Ovary (tissue), 9 donors: ENCODE measurements around the gene VPS18. TPM values are rescaled to one million over a fixed set of nuclear protein-coding genes. Genes with fewer than 3 reads are reported as not detected.

ENCODE experiments used
- DNase-seq, 5 donors: peaks; one replicate each; pipeline ENCODE4 v3.0.0-alpha.2; 2019 to 2020
- H3K27ac ChIP-seq, 2 donors: fragments of 200-600 bp; one replicate each; pipeline versions ENCODE4 v1.5.1 to v1.8.0; 2019 to 2022
- H3K27me3 ChIP-seq: fragments of 200-600 bp; one replicate; pipeline ENCODE4 v1.8.0; 2022
- H3K36me3 ChIP-seq: fragments of 200-600 bp; sonication (generic); one replicate; pipeline ENCODE4 v1.5.1; 2019
- H3K4me1 ChIP-seq: one replicate; pipeline ENCODE4 v1.8.1; 2013; ENCODE audit warnings: mild to moderate bottlenecking, moderate library complexity; ENCODE audit not compliant: insufficient read depth
- H3K4me3 ChIP-seq: fragments of 200-600 bp; sonication (generic); one replicate; pipeline ENCODE4 v1.5.1; 2017
- H3K9me3 ChIP-seq, 2 donors: fragments of 200-600 bp in 1 of 2; sonication (generic) in 1 of 2; one replicate each; pipeline versions ENCODE4 v1.5.1 to v1.8.1; 2013 to 2019; ENCODE audit warnings: mild to moderate bottlenecking in 1 of 2, moderate library complexity in 1 of 2
- CTCF ChIP-seq, 3 donors: fragments of 450-650 bp in 2 of 3; fragments of 200-600 bp in 1 of 3; IDR thresholded peaks; one replicate each; pipeline versions ENCODE4 v1.5.1 to v1.8.0; 2016 to 2022; ENCODE audit warnings: antibody characterized with exemption in 3 of 3, mild to moderate bottlenecking in 1 of 3
- EP300 ChIP-seq: sonication (generic); formaldehyde crosslinking; IDR thresholded peaks from one replicate; pipeline ENCODE4 v1.6.1; 2017; ENCODE audit warnings: antibody characterized with exemption
- POLR2A ChIP-seq: fragments of 450-650 bp; IDR thresholded peaks from one replicate; pipeline ENCODE4 v1.6.1; 2017; ENCODE audit warnings: antibody characterized with exemption, mild to moderate bottlenecking, moderate library complexity
- WGBS, 3 donors: extraction: QIAGEN DNeasy Blood & Tissue Kit in 1 of 3; methylation state at CpG; one replicate each; pipeline versions ENCODE4 v1.1.5 to v1.1.7; 2013 to 2017; 5-methylcytosine and 5-hydroxymethylcytosine counted together
- intact Hi-C, 4 donors: fragments of 100-400 bp; cut with DNase I; formaldehyde crosslinking; loops; one replicate each; pipeline versions ENCODE4 v1.11.0 to v1.15.1; 2022 to 2023
- polyA plus RNA-seq, 2 donors: library from polyadenylated mRNA; stranded (reverse); fragments of 200-250 nt in 1 of 2; fragments of 350-450 nt in 1 of 2; fragmentation: Illumina TruSeq in 1 of 2; extraction: RNeasy Lipid Tissue Mini Kit (QIAGEN cat#74804) in 1 of 2; gene quantifications; one replicate each; pipeline ENCODE4 v1.2.3, GENCODE V29; 2013 to 2014
- total RNA-seq, 7 donors: library from RNA; depleted of rRNA in 2 of 7; stranded (reverse); fragments of >200 nt in 2 of 7; fragmentation: NEBNext Ultra II Directional in 3 of 7; extraction: Animal tissue kit (Norgen Biotek cat#: 25700) in 3 of 7; gene quantifications; one replicate each; pipeline versions ENCODE4 v1.1.0 to v1.2.4, GENCODE V29; 2016 to 2023
- donor health status: DM: no; HTN: no; CAD: no; lungs with moderate emphysema.
- donor health status: DM: no; HTN: no; CAD: no.
- donor health status: Bipolar disorder and iron deficiency.
- donor health status: DM: yes; HTN: yes; CAD: no.
- donor health status: DM: no; HTN: no; CAD: no.
- donor health status: DM: yes; HTN: yes; CAD: no.

VPS18 gene
- total and polyA plus RNA-seq, 9 donors, result 8.0 to 26.3 (median 21.1) TPM

DNA sequence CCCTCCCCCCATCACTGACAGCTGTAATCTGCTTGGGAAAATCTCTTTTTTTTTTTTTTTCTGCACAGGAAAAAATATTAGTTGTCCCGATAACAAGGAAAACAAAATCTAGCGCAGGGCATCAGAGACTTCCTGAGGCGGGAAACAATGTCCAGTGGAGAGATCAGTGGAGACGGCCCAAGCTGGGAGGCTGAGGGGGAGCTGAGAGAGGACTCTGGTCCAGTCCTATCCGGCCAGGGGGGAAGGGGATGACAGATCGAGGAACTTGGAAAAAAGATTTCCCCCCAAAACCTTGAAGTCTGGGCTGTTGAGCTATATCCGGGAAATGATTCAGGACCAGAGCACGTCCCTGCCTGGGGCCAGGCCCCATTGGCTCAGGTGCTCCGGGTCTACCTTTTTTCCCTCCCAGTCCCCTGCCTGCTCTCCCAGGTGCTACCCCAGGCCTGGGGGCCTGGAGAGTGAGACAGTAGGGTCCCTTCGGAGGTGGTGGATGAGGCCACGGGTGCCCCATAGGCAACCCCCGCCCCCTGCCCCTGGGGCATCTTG is 20.9 kb downstream of the VPS18 start:
- Histone ChIP-seq H3K36me3 (no peaks in the 10 kb centered on the region), H3K27ac (no peak overlapping the region), H3K4me3 (no peak overlapping the region), H3K4me1 (no peaks in the 10 kb centered on the region), H3K27me3 (no peaks in the 10 kb centered on the region), H3K9me3 (no peaks in the 10 kb centered on the region)
- TF ChIP-seq POLR2A (no peak), EP300 (no peak), CTCF (IDR thresholded peaks at IDR 0.05) (no peak)
- intact Hi-C loops, result loop anchor here in 1 of 4 donors (10.0 kb wide), 1 partner anchor 110 kb away; no protein-coding TSS in a partner anchor
- 73 to 82% (median 73%) methylated on average over 12 of the region's 12 CpGs for WGBS, 3 donors
- no peak for DNase-seq

- TF ChIP-seq POLR2A (no peak), CTCF (IDR thresholded peaks at IDR 0.05) (no peak), EP300 (no peak)
- H3K27me3 ChIP-seq, result no peaks in the 10 kb centered on the region
- no peaks in the 10 kb centered on the region for H3K4me1 ChIP-seq
- H3K4me3 ChIP-seq, result no peak overlapping the region
- intact Hi-C loops, result loop anchor here in 1 of 4 donors (10.0 kb wide), 1 partner anchor 109 kb away; no protein-coding TSS in a partner anchor
- no peaks in the 10 kb centered on the region for H3K36me3 ChIP-seq
- DNase-seq, result no peak
- H3K27ac ChIP-seq, result no peak overlapping the region
- no peaks in the 10 kb centered on the region for H3K9me3 ChIP-seq
- 63 to 66% (median 64%) methylated on average over 6 of the region's 6 CpGs for WGBS, 3 donors
These were observed 21.4 kb downstream of the VPS18 start for GRCh38 chr15:40915679-40916078.

DNA sequence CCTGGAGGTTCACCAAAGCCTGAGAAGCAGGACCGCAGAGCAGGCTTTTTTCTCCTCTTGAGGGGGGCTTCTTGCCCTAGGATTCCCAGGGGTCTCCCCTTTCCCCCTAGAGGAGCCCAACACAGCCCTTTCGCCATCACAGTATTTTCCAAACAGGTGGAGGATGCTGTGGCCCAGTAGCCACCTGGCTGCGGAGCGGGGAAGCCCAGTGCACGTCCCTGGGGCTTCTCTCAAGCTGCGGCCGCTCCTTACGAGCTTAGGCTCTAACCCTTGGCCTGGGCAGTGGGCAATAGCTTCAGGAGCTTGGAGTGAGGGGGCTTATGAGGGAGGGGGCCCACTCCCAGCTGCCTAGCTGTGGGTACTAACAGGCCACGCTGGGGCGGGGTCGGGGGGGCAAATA is 23.3 kb downstream of the VPS18 start:
- TF ChIP-seq POLR2A (no peak), CTCF (IDR thresholded peaks at IDR 0.05) (no peak), EP300 (no peak)
- no peaks in the 10 kb centered on the region for H3K9me3 ChIP-seq
- H3K36me3 ChIP-seq, result no peaks in the 10 kb centered on the region
- H3K27ac ChIP-seq, result no peak overlapping the region
- WGBS, 3 donors, result 61 to 70% (median 66%) methylated on average over 11 of the region's 11 CpGs
- no peak for DNase-seq
- H3K27me3 ChIP-seq, result no peaks in the 10 kb centered on the region
- no peak overlapping the region for H3K4me3 ChIP-seq
- H3K4me1 ChIP-seq, result no peaks in the 10 kb centered on the region
- intact Hi-C loops, result loop anchor here in 1 of 4 donors (10.0 kb wide), 1 partner anchor 107 kb away; no protein-coding TSS in a partner anchor

DNA sequence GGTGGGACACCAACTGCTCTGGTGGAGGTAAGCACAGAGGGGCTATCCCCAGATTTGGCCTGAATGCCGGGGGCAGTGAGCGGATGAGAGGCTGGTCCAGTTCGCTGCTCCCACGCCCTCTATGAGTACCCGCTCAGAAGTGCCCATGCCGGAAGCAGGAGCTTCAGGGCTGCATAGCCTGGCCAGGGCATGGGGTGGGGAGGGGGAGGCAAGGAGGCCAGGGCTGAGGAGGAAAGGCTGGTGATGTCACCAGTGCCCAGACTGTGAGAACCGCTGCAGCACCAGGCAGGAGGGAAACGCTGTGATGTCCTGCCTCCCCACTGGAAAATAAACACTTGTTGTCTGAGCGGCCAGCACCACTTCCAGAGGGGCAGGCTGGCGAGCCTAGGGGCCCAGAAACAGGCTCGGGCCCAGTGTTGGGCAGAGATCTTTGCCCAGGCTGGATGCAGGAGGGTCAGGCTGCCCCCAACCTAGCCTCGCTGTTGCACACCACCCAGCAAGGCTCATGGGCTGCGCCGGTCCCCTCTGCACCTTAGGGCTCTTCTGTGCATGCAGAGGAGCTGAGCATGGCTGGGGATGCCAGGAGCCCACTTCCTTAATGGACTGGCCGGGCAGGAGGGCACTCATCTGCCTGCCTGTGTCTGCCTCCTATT is 24.0 kb downstream of the VPS18 start:
- no peak for DNase-seq
- Histone ChIP-seq H3K27ac (no peak overlapping the region), H3K9me3 (no peaks in the 10 kb centered on the region), H3K4me3 (no peak overlapping the region), H3K27me3 (no peaks in the 10 kb centered on the region), H3K36me3 (no peaks in the 10 kb centered on the region), H3K4me1 (no peaks in the 10 kb centered on the region)
- 75 to 81% (median 78%) methylated on average over 15 of the region's 15 CpGs for WGBS, 3 donors
- no peak for TF ChIP-seq EP300
- TF ChIP-seq CTCF (IDR thresholded peaks at IDR 0.05), result no peak
- no peak for TF ChIP-seq POLR2A
- intact Hi-C loops, result loop anchor here in 1 of 4 donors (10.0 kb wide), 1 partner anchor 107 kb away; no protein-coding TSS in a partner anchor
